Body of pancreas (tissue), 4 donors: ENCODE data around the gene CABS1.

Experiments
- CTCF ChIP-seq, 7 experiments: fragments of 450-650 bp in 4 of 7; fragments of 200-600 bp in 3 of 7; sonication (generic) in 3 of 7; IDR thresholded peaks; one replicate each; pipeline ENCODE4 v1.5.1; 2016 to 2019; ENCODE audit warnings: antibody characterized with exemption in 7 of 7
- POLR2A ChIP-seq, 3 donors: fragments of 450-650 bp; IDR thresholded peaks; one replicate each; pipeline ENCODE4 v1.6.1; 2016; ENCODE audit warnings: antibody characterized with exemption in 3 of 3, mild to moderate bottlenecking in 2 of 3

GRCh38 chr4:70367813-70368212, 33.0 kb downstream of the CABS1 start:
- TF ChIP-seq POLR2A (IDR thresholded peaks at IDR 0.05) (no peak), CTCF (IDR thresholded peaks at IDR 0.05) (no peak)
